Cardiac fibroblast (primary cell): ENCODE measurements around the gene CKLF.
"Not testable (repeated sequence)": the region's sequence is repeated elsewhere in the genome, so short reads cannot be mapped to it uniquely, and the experiment has no call there.

Source experiments
- DNase-seq, 2 donors: peaks; one replicate each; pipeline versions ENCODE4 v3.0.0 to v3.0.0-alpha.2; 2010; ENCODE audit warnings: low read depth in 2 of 2
- H3K4me3 ChIP-seq, 2 donors: replicated peaks in 1 of 2; 1 replicate in 1 of 2; 2 replicates in 1 of 2; pipeline ENCODE4 v1.5.1; 2011; ENCODE audit warnings: low read depth in 2 of 2, low read length in 2 of 2, mild to moderate bottlenecking in 2 of 2, moderate library complexity in 1 of 2
- CTCF ChIP-seq: IDR thresholded peaks from one replicate; pipeline ENCODE4 v1.5.1; 2011; ENCODE audit warnings: low read depth, mild to moderate bottlenecking, low read length, inconsistent platforms

CKLF gene

GRCh38 chr16:66563574-66564334 lies 11.4 kb downstream of the CKLF start:
- DNase-seq = no peak
- no peak overlapping the region for H3K4me3 ChIP-seq
- no peak for TF ChIP-seq CTCF

DNA sequence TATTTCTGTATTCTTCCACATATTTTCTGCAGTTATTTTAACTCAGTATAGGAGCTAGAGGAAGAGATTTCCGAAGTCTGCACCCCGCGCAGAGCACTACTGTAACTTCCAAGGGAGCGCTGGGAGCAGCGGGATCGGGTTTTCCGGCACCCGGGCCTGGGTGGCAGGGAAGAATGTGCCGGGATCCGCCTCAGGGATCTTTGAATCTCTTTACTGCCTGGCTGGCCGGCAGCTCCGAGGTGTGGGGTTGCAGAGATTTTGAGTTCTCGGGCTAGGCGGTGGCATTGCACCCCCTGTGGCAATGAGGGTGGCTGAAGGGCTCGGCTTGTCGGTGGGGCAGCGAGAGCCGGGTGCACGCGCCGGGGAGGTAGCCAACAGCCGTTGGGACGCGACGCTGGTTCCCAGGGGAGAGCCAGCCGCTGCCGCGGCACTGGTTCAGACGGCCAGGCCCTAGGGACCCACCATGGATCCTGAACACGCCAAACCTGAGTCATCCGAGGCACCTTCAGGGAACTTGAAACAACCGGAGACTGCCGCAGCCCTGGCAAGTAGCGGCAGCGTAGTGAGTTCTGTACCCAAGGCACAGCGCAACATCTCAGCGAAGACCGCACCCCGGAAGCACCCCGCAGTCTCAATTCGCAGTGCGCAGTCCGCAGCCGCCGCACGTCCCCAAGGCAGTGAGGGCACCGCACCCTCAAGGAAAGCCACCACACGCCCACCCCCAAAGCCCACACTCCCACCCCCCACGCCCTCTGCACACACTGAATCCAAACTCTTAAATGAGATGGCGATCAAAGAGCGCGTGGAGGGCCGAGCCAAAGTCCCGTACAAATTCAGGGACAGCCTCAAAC lies 13.9 kb downstream of the CKLF start, which contains the start of gene CMTM1:
CMTM1 (plus strand) TSS at position 389 of the 851 bp plus-strand sequence; CDS start at position 464, 75 bp downstream.
- no peak for DNase-seq
- no peak within 1 kb of the TSS for H3K4me3 ChIP-seq
- no peak for TF ChIP-seq CTCF

- not testable (repeated sequence) for H3K4me3 ChIP-seq, DNase-seq
These were observed 14.9 kb downstream of the CKLF start for GRCh38 chr16:66567270-66567669.

- H3K4me3 ChIP-seq = no peak overlapping the region
- TF ChIP-seq CTCF = no peak
- DNase-seq = peak in 1 of 2 donors; percentile 63
These were observed 16.0 kb downstream of the CKLF start for GRCh38 chr16:66568355-66568754.

DNA sequence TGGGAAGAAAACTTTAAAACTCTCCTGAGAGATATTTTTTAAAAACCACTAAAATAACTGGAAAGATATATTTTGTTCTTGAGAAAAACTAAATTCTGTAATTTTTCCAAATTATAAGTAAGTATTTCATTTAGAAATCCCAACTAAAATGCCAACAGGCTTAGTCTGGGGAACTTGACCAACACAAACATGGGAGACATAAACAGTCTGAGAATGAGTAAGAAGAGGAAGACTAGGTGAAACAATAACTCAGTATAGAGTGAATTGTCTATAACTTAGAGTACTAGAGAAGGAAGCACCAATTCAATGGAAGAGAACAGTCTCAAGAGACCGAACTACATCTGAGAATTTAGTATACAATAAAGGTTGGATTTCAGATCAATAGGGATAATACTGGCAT lies 16.8 kb downstream of the CKLF start:
- no peak for TF ChIP-seq CTCF
- H3K4me3 ChIP-seq = no peak overlapping the region
- peak in 1 of 2 donors; percentile 78 for DNase-seq

DNA sequence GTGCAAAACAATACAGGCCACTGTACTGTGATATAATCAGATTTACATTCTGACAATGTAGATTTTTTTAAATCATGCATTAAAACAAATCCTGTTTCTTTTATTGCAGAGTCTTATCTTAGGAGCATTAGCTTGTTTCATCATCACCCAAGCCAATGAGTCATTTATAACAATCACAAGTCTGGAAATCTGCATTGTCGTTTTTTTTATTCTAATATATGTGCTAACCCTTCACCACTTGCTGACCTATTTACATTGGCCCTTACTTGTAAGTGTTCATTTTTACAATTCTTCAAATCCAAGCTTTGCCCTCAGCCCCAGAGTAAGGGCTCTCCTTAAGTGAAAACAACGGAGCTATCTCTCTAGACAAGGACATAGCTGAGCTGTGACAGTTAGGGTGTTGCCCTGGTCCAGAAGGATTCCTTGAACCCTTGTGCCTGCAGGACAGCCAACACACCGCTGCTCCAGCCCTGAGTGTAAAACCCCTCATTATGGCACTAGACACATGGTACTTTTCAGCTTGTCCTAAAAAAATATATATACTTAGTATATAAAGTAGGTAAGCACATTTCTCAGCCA lies 17.5 kb downstream of the CKLF start:
- no peak overlapping the region for H3K4me3 ChIP-seq
- peak; percentile 69 to 79 for DNase-seq

More for the DNA sequence above, 17.5 kb downstream of the CKLF start:
- no peak for TF ChIP-seq CTCF
